Activated CD8-positive, alpha-beta T cell treated with anti-CD3 and anti-CD28 coated beads for 36 hours (primary cell): ENCODE data around the gene TMED1. TPM values are rescaled to one million over a fixed set of nuclear protein-coding genes. Genes with fewer than 3 reads are reported as not detected.
"Not testable (repeated sequence)": the region's sequence is repeated elsewhere in the genome, so short reads cannot be mapped to it uniquely, and the experiment has no call there.

Experiments used
- ATAC-seq: fragments of 200-7000 bp; cut with Tn5 transposase; one replicate; pipeline ENCODE4 v1.10.0; 2021; ENCODE audit warnings: mild to moderate bottlenecking, moderate library complexity
- CTCF ChIA-PET: fragments of 350-600 bp; sonication (Branson Sonifier 250); formaldehyde crosslinking; loops from one replicate; lab custom pipeline; 2021; ENCODE audit warnings: antibody characterized with exemption; lab: Charles Lee
- POLR2A ChIA-PET: fragments of 350-600 bp; sonication (Branson Sonifier 250); formaldehyde crosslinking; loops from one replicate; lab custom pipeline; 2021; ENCODE audit warnings: antibody characterized with exemption; lab: Charles Lee
- DNase-seq: peaks from one replicate; pipeline ENCODE4 v3.0.0-alpha.2; 2020
- H3K27ac Mint-ChIP-seq: one replicate; pipeline ENCODE4 v1.8.0; 2021; ENCODE audit warnings: mild to moderate bottlenecking, mixed read lengths
- H3K27me3 Mint-ChIP-seq: one replicate; pipeline ENCODE4 v1.8.0; 2021; ENCODE audit warnings: mixed read lengths
- H3K36me3 Mint-ChIP-seq: one replicate; pipeline ENCODE4 v1.8.0; 2021; ENCODE audit warnings: low read depth, mixed read lengths
- H3K4me1 Mint-ChIP-seq: one replicate; pipeline ENCODE4 v1.8.0; 2021; ENCODE audit warnings: low read depth, mixed read lengths
- H3K4me3 Mint-ChIP-seq: one replicate; pipeline ENCODE4 v1.8.0; 2021; ENCODE audit warnings: mild to moderate bottlenecking, moderate library complexity, mixed read lengths
- H3K9me3 Mint-ChIP-seq: one replicate; pipeline ENCODE4 v1.8.0; 2021; ENCODE audit warnings: mixed read lengths
- CTCF ChIP-seq: fragments of 200-600 bp; IDR thresholded peaks from one replicate; pipeline ENCODE4 v1.8.0; 2022; ENCODE audit warnings: antibody characterized with exemption, mild to moderate bottlenecking
- intact Hi-C: fragments of 100-400 bp; cut with micrococcal nuclease; formaldehyde crosslinking; loops from one replicate; pipeline ENCODE4 v1.10.0; 2022
- total RNA-seq, 2 experiments: library from RNA; stranded (reverse); gene quantifications; one replicate each; pipeline ENCODE4 v1.2.3, GENCODE V29; 2021

TMED1 gene
- total RNA-seq, 2 experiments from 2014 or later: 12.9 to 15.0 TPM

- intact Hi-C loops: no loop called here
- no peak for TF ChIP-seq CTCF
- H3K4me1 Mint-ChIP-seq: peaks cover 16% of the 10 kb centered on the region
- H3K27me3 Mint-ChIP-seq: no peaks in the 10 kb centered on the region
- peaks cover 10% of the 10 kb centered on the region for H3K9me3 Mint-ChIP-seq
- no peak for DNase-seq
- CTCF ChIA-PET: interaction anchor here (1.3 to 3.5 kb wide), 3 partner anchors 19 to 121 kb away, joined by 3 to 14 read pairs (median 6); no protein-coding TSS in a partner anchor
- POLR2A ChIA-PET: interaction anchor here (1.3 kb wide), 1 partner anchor 16 kb away, joined by 3 read pairs; no protein-coding TSS in a partner anchor
- H3K36me3 Mint-ChIP-seq: peaks cover 14% of the 10 kb centered on the region
- no peak overlapping the region for H3K27ac Mint-ChIP-seq
- no peak overlapping the region for H3K4me3 Mint-ChIP-seq
- ATAC-seq: no peak
Measured at GRCh38 chr19:10838377-10838776, 2.4 kb upstream of the TMED1 start.

- ATAC-seq, intact Hi-C loops, H3K4me3 Mint-ChIP-seq, DNase-seq, H3K27ac Mint-ChIP-seq, H3K27me3 Mint-ChIP-seq: not testable (repeated sequence)
- peaks cover 14% of the 10 kb centered on the region for H3K36me3 Mint-ChIP-seq
- POLR2A ChIA-PET: interaction anchor here (1.3 to 1.9 kb wide), 2 partner anchors 17 kb away, joined by 3 to 6 read pairs; no protein-coding TSS in a partner anchor
- peaks cover 16% of the 10 kb centered on the region for H3K4me1 Mint-ChIP-seq
- CTCF ChIA-PET: interaction anchor here (1.1 to 3.6 kb wide), 5 partner anchors 20 to 120 kb away, joined by 3 to 40 read pairs (median 23); partner anchors contain the start of gene DNM2
- peaks cover 10% of the 10 kb centered on the region for H3K9me3 Mint-ChIP-seq
Measured at GRCh38 chr19:10837649-10838048, 1.6 kb upstream of the TMED1 start.

- H3K4me1 Mint-ChIP-seq: peaks cover 16% of the 10 kb centered on the region
- peaks cover 14% of the 10 kb centered on the region for H3K36me3 Mint-ChIP-seq
- POLR2A ChIA-PET: interaction anchor here (0.8 to 2.6 kb wide), 9 partner anchors 16 to 233 kb away, joined by 3 to 12 read pairs (median 6); partner anchors contain the start of gene DNM2
- no peak for TF ChIP-seq CTCF
- CTCF ChIA-PET: interaction anchor here (1.0 to 3.6 kb wide), 14 partner anchors 8 to 136 kb away, joined by 3 to 40 read pairs (median 3); partner anchors contain the start of gene DNM2
- intact Hi-C loops: no loop called here
- H3K27me3 Mint-ChIP-seq: no peaks in the 10 kb centered on the region
- peak overlapping the region; percentile 99 for H3K27ac Mint-ChIP-seq
- peak overlapping the region; percentile 98 for H3K4me3 Mint-ChIP-seq
- peak; percentile 92 for DNase-seq
- peaks cover 10% of the 10 kb centered on the region for H3K9me3 Mint-ChIP-seq
- ATAC-seq: peak; percentile 50
Measured at GRCh38 chr19:10836479-10837330, 693 bp upstream of the TMED1 start.

- Mint-ChIP-seq H3K27ac (peak overlapping the region; percentile 99), H3K27me3 (no peaks in the 10 kb centered on the region), H3K36me3 (peaks cover 14% of the 10 kb centered on the region), H3K4me3 (peak overlapping the region; percentile 98), H3K4me1 (peaks cover 16% of the 10 kb centered on the region), H3K9me3 (peaks cover 10% of the 10 kb centered on the region)
- TF ChIP-seq CTCF: no peak
- ChIA-PET POLR2A (interaction anchor here (0.5 to 2.6 kb wide), 10 partner anchors 14 to 269 kb away, joined by 3 to 12 read pairs (median 4); no protein-coding TSS in a partner anchor), CTCF (interaction anchor here (0.8 to 3.6 kb wide), 9 partner anchors 22 to 135 kb away, joined by 3 to 40 read pairs (median 4); partner anchors contain the start of gene DNM2)
- intact Hi-C loops: no loop called here
- no peak for DNase-seq
- ATAC-seq: no peak
Measured at GRCh38 chr19:10835089-10835753, 791 bp downstream of the TMED1 start.

- intact Hi-C loops: no loop called here
- Mint-ChIP-seq H3K9me3 (peaks cover 10% of the 10 kb centered on the region), H3K27me3 (no peaks in the 10 kb centered on the region), H3K4me1 (peaks cover 16% of the 10 kb centered on the region), H3K27ac (no peak overlapping the region), H3K36me3 (peaks cover 16% of the 10 kb centered on the region), H3K4me3 (no peak overlapping the region)
- no peak for ATAC-seq
- ChIA-PET CTCF (no interaction called here), POLR2A (no interaction called here)
- DNase-seq: no peak
- TF ChIP-seq CTCF: no peak
Measured at GRCh38 chr19:10832939-10833296, 3.1 kb downstream of the TMED1 start.
